Measurements from ENCODE around the gene TBC1D5.
"Not testable (repeated sequence)": the region's sequence is repeated elsewhere in the genome, so short reads cannot be mapped to it uniquely, and the experiment has no call there.

TBC1D5 gene

GRCh38 chr3:17742102-17742879 is at the start of gene TBC1D5:
TSS of gene TBC1D5 (minus strand) at chr3:17742631. CDS start at chr3:17508570, 234,061 bp downstream.
- peak; percentile 95 for DNase-seq

DNA sequence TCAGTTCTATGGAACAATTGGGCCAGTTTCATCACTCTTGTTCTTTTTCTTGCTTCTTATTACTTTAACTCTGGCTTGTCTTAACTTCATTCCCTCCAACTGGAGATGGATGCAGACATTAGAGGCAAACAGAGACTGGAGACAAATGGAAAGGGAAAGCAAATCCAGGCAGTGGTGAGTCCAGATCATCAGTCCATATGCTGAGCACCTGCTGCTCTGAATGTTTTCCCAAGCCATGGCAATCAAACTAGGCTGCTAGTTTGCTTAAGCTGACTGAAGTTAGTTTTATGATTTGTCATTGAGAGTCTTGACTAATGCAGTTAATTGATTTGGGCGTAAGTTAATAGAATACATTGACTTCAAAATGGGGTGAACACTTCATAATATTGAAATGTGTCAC is 41.0 kb upstream of the TBC1D5 start:
- no peak for DNase-seq

DNA sequence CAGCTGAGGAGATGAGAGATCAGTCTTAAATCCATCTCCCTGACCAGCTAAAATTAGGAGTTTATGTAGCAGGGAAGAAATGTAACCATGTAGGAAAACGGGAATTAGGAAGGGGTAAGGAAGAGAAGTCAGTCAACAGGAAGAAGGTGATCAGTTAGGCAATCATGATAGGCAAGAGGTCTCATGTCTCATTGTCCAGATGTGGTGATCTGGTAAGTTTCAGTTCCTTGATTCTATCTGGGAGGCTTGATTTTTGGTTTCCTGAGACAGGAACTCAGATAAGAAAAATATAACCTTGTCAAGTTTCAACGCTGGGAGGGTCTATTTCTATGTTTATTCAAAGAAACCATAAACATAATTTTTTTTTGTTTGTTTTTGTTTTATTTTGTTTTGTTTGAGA is 40.3 kb upstream of the TBC1D5 start:
- DNase-seq: no peak

DNA sequence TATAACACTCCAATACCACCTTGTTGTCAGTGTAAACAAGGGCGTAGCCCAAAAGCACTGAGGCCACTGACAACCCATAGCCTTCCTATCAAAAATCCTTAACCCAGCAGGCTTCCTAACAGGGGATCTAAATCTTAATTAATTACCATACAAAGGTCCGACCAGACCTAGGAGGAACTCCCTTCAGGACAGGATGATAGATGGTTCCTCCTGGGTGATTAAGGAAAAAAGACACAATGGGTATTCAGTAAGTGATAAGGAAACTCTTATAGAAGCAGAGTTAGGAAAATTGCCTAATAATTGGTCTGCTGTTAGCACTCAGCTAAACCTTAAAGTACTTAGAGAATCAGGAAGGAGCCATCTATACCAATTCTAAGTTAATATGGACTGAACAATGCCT is 37.9 kb upstream of the TBC1D5 start:
- DNase-seq: not testable (repeated sequence)

DNA sequence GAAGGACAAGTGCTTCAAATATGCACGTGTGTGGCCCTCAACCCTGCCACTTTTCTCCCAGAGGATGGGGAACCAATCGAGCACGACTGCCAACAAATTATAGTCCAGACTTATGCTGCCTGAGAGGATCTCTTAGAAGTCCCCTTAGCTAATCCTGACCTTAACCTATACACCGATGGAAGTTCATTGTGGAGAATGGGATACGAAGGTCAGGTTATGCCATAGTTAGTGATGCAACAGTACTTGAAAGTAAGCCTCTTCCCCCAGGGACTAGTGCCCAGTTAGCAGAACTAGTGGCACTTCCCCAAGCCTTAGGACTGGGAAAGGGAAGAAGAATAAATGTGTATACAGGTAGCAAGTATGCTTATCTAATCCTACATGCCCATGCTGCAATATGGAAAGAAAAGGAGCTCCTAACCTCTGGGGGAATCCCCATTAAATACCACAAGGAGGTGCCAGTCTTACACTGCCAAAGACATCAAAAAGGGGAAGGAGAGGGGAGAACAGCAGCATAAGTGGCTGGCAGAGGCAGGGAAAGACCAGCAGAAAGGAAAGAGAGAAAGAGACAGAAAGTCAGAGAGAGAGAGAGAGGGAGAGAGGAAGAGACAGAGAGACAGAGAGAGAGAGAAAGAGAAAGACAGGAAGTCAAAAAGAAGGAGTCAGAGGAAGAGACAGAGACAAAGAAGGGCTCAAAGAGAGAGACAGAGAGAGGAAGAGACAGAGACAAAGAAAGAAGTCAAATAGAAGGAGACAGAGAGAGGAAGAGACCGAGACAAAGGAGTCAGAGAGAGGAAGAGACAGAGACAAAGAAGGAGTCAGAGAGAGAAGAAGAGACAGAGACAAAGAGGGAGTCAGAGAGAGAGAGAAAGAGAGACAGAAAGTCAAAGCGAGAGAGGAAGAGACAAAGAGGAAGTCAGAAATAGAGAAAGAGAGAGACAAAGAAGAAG is 37.1 kb upstream of the TBC1D5 start:
- not testable (repeated sequence) for DNase-seq

DNA sequence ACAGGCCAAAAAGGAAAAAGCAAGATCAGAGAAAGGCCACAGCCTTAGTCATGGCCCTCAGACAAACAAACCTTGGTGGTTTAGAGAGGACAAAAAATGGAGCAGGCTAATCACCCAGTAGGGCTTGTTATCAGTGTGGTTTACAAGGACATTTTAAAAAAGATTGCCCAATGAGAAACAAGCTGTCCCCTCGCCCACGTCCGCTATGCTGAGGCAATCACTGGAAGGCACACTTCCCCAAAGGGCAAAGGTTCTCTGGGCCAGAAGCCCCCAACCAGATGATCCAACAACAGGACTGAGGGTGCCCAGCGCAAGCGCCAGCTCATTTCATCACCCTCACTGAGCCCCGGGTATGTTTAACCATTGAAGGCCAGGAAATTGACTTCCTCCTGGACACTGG is 34.9 kb upstream of the TBC1D5 start:
- not testable (repeated sequence) for DNase-seq

GRCh38 chr3:17775073-17775472 is 32.6 kb upstream of the TBC1D5 start:
- no peak for DNase-seq

GRCh38 chr3:17774180-17774910 is 31.9 kb upstream of the TBC1D5 start:
- not testable (repeated sequence) for DNase-seq

- no peak for DNase-seq
Measured at GRCh38 chr3:17772556-17772955, 30.1 kb upstream of the TBC1D5 start.

DNA sequence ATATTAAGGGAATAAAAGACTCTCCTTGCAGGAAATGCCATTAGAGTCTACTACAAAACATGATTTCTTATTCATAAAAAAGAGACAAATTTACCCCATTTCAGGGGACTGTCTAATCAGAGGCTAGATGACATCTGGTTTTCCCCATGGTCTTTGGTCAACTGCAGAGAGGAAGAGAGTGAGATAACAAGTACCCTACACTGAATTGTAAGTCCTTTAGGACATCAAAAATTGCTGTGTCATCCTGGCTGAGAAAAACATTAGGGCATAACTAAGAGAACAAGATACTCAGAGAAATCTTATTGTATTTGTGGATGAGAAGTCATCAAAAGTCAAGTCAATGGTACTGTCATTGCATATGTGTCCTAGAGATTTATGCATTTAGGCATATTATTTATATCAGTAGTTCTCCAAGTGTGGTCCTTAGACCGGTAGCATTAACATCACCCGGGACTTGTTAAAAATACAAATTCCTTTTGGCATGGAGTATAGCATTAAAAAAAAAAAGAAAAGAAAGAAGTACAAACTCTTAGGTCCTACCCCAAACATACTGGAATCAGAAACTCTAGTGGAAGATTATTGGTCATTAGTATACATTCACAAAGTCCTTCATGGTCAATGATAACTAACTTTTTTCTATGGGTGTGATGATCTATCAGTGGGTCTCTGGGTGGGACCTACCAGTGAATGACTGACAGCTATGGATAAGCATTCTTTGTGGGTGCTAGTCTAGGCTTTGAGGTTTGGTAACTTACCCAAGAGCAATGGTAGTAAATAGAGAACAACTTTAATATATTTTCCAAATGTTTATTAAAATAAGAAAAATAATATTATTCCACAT is 29.0 kb upstream of the TBC1D5 start:
- no peak for DNase-seq

DNA sequence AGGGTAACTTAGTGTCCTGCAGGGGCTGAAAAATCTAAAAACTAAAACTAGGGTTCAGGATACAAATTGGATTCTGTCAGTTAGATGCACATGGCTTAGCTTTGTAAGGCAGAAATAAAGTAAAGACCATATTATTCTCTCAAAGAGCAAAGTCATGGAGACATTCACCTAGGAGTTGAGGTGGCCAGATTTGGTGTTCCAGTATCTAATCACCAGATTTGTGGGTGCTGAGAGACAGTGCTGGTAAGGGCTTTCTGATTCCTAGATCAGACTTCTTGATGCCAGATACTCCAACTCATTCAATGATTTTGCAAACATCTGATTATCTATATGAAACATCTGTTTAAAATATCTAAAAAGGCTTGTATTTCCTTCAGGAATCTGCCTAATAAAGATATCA is 28.3 kb upstream of the TBC1D5 start:
- no peak for DNase-seq

DNA sequence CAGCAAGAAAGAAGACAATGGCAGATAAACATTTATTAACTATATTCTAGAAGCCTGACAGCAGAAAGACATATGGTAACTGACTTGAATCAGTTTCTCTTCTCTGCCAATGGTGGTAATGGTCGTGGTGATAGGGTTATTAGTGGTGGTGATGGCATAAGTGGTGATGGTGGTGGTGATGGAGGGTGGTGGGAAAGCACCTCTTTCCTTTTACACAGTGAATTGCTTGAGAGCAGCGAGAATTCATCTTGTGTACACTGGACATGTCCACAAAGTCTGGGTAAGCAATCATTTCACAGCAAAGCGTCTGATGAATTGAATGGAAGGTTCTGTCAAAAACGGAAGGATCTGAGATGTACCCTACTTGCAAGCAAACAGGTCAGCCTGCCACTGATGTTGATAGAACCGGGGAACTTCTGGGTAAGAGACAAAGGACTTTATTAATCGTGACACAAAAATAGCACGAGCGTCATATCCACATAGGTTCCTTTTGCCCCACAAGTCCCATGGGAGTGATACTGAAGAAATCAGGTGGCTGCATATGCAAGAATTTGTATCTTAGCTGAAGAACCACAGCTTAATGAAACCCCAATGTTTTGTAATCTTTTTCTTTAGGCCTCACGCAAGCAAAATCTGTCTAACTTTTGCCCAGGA is 23.5 kb upstream of the TBC1D5 start:
- DNase-seq: no peak

- no peak for DNase-seq
Measured at GRCh38 chr3:17761563-17761962, 19.1 kb upstream of the TBC1D5 start.

DNA sequence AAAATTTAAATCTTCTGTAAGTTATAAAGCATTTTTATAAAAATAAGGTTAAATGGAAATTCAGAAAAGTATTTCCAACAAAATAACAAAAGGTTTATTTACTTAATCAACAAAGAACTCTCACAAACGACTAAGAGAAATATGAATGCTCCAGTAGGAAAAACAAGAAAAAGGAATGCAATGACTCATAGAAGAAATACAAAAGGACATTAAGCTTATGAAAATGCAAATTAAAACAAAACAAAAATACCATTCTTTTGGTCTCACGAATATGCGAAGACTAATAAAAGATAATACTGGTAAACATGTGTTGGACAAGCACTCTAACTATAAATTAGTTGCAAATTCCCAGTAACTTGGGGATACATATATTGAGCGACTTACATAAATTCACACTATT is 17.5 kb upstream of the TBC1D5 start:
- DNase-seq: no peak

DNA sequence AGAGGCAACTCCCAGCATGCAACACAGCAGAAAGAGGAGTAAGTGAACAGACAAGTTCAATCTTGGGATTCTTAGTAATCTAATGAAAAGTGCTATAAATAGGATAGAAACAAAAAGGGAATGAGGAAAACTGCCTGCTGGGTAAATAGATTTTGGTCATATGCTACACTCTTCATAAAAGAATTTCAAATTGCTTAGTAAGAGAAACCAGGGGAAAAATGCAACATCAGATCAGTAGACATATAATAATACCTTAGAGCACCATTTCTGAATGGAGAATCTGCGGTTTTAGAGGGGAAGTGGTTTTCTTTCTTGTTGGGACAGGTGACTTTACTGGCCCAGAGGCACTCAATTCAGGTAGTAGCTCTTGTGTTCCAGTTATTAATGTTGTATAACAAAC is 13.4 kb upstream of the TBC1D5 start:
- DNase-seq: no peak

- no peak for DNase-seq
Measured at GRCh38 chr3:17753632-17753992, 11.2 kb upstream of the TBC1D5 start.

GRCh38 chr3:17752876-17753631 is 10.6 kb upstream of the TBC1D5 start:
- no peak for DNase-seq

GRCh38 chr3:17752436-17752835 is 10.0 kb upstream of the TBC1D5 start:
- no peak for DNase-seq

GRCh38 chr3:17749705-17750293 is 7.4 kb upstream of the TBC1D5 start:
- no peak for DNase-seq

GRCh38 chr3:17749281-17749680 is 6.8 kb upstream of the TBC1D5 start:
- DNase-seq: no peak

- DNase-seq: no peak
Measured at GRCh38 chr3:17747890-17748247, 5.4 kb upstream of the TBC1D5 start.
